Measurements from ENCODE around the gene ITIH5.

DNA sequence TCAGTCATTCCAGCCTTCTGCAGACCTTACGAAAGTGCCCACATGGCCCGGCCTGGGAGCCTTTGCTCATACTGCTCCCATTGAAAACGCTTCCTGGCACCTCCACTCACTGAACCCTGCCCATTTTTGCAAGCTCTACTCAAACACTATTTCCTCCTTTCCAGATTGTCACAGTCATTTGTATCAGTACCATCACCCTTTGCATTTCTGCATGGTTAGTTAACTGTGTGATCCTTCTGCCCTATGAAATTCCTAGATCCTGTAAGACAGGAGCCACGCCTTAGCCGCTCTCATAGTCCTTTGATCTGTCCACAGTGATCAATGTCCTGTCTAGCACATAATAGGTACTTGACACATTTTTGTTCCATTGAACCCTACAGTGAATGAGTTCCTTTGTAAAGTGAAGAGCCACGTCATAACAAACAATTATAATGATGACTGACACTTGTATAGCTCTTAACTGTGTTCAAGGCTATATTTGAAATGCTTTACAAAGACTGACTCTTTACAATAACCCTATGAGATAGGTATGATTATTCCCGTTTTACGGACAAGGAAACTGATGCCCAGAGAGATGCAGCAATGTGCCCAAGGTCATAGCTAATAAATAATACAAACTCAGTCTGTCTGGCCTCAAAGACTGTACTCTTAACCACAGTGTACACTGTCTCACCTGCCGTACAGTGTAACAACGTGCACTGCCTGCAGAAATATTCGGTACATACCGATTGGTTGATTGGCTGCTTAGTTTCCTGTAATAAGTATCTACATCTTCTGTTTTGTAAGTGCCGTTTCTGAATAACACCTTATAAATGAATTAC is 19.8 kb upstream of the ITIH5 start:
- TF ChIP-seq CTCF (IDR thresholded peaks at IDR 0.05), result no peak
- TF ChIP-seq POLR2A (IDR thresholded peaks at IDR 0.05), result no peak
